GM18858 (cell line): Measurements from ENCODE around the gene ARHGAP28.

ENCODE experiments used
- ATAC-seq: cut with Tn5 transposase; IDR thresholded peaks from one replicate; pipeline ENCODE4 v1.9.1; 2021; ENCODE audit not compliant: unreplicated experiment

The ARHGAP28 gene

GRCh38 chr18:6866552-6867085, 137.1 kb downstream of the ARHGAP28 start:
- no peak for ATAC-seq

DNA sequence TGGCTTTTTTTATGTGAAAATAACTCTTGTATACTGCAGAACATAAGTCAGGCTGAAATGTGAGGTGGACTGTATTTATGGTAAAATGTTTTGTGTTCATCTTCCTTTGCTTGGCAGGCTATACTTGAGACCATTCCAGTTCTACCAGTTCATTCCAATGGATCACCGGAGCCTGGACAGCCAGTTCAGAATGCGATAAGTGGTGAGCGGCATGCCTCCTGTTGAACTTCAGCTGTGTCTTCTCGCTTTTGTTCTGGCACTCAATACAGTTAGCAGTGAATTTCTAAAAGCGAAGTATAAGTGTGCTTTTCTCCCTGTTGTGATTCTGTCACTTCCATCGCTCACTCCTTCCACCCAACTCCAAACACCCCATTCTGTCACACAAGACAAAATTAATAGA, 138.5 kb downstream of the ARHGAP28 start:
- no peak for ATAC-seq

DNA sequence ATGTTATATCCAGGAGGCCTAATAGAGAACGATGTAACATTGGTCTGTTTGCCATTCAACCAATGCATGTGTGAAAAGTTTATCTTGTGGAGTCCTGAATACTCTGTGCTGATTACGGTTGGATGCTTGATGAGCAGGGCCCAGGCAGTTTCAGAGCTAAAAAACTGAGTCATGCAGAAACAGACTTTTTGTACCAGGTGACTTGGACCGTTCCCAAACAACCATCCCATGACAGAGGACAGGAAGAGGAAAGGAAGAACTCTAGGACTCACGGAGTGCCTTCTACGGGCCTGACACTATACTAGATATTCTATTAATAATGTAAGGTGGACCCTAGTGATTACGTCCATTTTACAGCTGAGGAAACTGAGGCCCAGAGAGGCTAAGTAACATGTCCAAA, 142.1 kb downstream of the ARHGAP28 start:
- no peak for ATAC-seq

DNA sequence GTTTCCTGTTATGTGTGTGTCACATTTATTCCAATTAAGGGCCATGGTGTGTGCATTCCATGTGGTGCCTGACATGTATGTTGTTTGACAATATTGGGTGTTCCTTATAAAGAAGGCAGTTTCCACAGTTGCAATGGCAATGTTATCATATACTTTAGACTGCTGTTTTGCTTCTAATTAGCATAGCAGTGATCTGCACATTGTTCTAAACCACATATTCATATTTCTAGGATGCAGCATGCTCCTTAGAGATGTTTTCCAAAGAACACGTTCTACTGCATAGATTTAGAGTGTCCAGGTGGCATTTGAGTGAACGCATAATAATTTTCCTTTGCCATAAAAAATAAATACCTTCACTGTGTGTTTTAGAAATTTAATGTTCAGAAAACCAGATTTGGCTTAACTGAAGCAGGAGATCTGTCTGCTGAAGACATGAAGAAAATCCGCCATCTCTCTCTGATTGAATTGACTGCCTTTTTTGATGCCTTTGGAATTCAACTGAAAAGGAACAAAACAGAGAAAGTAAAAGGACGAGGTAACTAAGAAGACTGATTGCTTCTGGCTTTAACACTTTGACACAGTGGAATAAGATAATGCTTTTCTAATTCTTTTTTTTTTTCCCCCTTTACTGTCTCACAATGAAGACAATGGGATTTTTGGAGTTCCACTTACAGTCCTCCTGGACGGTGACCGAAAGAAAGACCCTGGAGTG, 143.7 kb downstream of the ARHGAP28 start:
- no peak for ATAC-seq

DNA sequence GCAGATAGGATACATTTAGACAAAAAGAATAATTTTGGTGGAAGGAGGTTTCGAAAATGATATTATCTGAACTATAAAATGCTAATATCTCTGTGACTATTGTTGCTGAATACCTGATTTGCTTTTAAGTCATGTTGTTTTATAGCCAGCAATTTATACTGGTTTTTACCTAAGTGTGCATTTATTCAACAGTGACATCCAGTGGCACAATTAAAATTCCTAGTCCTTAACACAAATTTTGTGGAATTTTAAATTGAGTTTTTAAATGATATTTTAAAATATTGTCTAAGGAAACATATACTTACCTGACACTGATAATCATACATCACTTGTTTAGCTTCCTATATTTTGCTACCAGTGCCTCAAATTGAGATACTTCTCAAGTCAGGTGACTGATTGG, 144.8 kb downstream of the ARHGAP28 start:
- no peak for ATAC-seq

DNA sequence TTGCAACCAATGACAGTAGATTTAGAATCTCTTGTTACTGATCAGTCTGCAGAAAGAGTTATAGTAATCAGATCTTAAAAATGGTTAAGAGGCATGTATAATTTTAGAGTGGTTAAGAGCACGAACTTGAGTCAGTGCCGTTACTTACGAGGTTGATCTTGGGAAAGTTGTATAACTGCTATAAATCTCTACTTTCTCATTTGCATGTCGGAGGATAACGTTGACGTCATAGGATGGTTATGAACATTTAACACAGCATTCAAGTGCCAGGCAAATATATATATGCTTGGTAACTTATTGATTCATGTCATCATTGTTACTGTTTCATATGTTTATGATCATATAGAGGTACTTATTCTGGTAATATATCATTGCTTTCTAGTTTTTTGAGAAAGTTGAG, 146.2 kb downstream of the ARHGAP28 start:
- no peak for ATAC-seq

- no peak for ATAC-seq
These were observed 147.1 kb downstream of the ARHGAP28 start for GRCh38 chr18:6876641-6877041.

DNA sequence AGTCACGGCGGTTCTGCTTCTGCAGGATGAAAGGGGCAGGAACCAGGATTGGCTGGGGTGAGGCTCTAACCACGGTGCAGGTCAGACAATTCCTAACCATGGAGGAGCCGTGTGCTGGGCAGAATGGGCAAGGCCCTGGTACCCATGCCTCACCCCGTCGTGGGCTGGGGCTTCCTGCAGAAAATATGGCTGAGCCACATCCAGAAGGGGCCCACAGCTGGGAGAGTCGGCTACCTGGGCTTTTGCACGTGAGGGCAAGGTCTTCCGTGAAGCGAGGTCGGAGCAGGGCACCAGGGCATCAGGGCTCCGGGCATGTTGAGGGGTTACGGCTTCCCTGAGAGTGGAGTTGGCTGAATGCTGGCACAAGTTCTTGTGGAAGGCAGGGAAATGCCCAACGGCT, 147.8 kb downstream of the ARHGAP28 start:
- ATAC-seq = no peak

GRCh38 chr18:6878556-6879297, 149.2 kb downstream of the ARHGAP28 start:
- ATAC-seq = no peak

- ATAC-seq = no peak
These were observed 150.1 kb downstream of the ARHGAP28 start for GRCh38 chr18:6879508-6880195.

GRCh38 chr18:6881034-6881820, 151.7 kb downstream of the ARHGAP28 start:
- no peak for ATAC-seq

DNA sequence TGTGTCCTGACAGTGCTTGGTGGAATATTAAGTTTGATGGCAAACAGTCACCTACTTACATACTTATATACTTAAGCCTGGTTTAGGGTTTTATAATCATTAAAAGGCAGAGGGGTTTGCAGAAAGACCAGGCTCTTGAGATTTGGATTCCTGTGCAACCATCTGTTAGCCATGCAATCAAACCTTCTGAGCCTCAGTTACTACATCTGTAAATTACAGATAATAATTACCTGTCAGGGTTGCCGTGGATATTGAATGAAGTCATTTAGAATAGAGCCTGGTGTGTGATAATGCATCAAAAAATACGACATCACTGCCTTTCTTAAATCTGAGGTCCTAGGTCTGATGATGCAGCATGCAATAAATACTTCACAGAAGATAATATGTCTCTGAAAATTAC, 152.9 kb downstream of the ARHGAP28 start:
- no peak for ATAC-seq

GRCh38 chr18:6885006-6885481, 155.5 kb downstream of the ARHGAP28 start:
- no peak for ATAC-seq

DNA sequence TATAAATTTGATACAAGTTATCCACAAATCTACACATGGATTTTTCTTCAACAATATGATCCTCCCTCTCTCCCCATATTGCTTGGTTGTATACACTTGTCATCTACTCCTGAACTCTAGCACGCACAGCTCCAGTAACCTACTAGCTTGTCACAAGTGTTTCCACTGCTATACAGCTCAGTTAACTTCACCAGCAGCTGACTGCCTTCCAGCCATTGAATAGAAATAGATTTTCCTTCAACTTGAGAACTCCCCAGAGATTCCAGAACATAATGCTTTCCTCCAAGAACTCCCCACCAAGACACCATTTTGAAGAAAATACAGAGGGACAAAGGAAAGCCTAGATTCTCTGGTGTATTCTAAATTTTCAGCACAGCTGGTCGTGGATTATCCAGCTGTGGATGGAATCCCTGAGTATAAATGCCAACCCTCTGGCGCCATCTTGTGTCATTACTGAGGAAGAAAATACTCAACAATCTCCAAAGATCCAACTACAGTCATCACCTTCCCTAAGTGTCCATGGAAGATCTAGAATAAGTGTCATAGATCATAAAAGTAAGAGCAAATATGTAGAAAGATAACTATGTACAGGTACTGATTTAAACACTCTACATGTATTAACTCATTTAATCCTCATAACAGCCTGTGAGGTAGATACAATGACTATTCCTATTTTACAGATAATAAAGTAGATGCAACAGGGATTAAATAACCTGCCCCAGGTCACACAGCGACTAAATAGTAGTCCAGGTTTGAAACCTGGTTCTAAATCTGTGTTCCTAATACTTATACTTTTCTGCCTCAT, 156.7 kb downstream of the ARHGAP28 start:
- ATAC-seq = no peak

DNA sequence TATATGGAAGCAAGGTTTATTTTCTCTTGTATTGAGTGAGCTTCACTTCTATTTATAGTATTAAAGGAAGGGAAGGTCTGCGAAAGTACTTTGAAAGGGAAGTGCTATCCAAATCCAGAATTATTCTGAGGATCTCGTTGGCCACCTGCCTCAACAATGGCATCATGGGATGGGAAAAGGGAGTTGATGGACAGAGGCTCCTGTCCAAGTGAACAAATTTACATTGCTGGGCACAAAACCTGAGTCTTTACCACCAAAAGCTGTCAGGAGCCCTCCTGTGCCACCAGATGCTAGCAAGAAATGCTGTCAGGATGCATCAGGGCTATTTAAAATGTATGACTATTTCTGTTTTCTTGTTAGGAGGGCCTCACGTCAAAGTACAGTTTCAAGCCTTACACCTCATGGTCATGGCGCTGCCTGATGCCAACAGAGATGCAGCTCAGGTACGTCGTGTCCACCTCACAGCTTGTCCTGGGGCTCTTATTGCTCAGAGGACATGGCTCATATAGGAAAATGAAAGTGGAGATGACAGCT, 157.3 kb downstream of the ARHGAP28 start:
- ATAC-seq = no peak

DNA sequence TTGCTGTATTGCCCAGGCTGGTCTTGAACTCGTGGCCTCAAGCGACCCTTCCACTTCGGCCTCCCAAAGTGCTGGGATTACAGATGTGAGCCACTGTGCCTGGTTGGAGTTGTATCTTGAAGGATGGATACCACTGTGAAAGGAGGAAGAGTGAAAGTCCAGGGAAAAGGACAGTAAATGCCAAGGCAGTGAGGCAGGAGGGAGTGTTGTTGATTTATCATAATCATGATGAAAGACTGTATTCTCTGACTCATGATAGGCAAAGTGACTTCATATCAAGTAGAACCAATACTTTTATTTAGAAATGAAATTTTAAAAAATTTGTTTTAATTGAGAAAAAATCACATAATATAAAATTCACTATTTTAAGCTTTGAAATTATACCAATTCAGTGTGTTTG, 162.3 kb downstream of the ARHGAP28 start:
- no peak for ATAC-seq

DNA sequence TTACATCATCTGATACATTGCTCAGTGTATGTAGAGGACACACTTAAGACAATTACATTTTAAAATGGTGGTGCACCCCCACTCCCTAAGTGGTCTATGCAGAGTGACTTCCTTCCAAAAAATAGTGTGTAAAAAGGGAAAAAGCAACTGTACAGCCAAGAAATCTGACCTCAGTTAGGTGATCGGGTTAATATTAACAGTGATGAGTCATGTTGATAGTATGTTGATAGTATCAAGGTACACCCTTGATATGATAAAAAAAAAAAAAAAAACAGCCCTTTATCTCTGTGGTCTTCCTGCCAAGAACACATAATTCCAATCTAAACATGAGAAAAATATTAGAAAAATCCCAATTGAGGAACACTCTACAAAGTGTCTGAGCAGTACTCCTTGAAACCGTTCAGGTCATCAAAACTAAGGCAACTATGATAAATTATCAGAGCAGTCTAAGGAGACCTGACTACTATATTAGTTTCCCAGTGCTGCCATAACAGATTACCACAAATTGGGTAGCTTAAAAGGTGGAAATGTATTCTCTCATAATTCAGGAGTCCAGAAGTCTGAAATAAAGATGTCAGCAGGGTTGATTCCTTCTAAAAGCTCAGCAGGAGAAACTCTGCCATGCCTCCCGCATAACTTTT, 171.9 kb downstream of the ARHGAP28 start:
- no peak for ATAC-seq

- ATAC-seq = no peak
These were observed 187.6 kb downstream of the ARHGAP28 start for GRCh38 chr18:6917072-6917471.
